Hepatocyte (in vitro differentiated cells): ENCODE results near the gene ZNF787.

Experiments used
- CTCF ChIP-seq: fragments of 200-600 bp; sonication (generic); IDR thresholded peaks from 2 replicates; pipeline ENCODE4 v1.5.1; 2016; ENCODE audit warnings: antibody characterized with exemption, mild to moderate bottlenecking; ENCODE audit not compliant: poor library complexity
- EZH2 ChIP-seq: fragments of 200-600 bp; sonication (generic); IDR thresholded peaks from 2 replicates; pipeline ENCODE4 v1.6.1; 2016; ENCODE audit warnings: antibody characterized with exemption, mild to moderate bottlenecking, borderline replicate concordance
- EZH2phosphoT487 ChIP-seq: fragments of 200-600 bp; sonication (generic); IDR thresholded peaks from one replicate; pipeline ENCODE4 v1.6.1; 2018; ENCODE audit warnings: antibody characterized with exemption, mild to moderate bottlenecking, low read depth, moderate library complexity; ENCODE audit not compliant: unreplicated experiment, severe bottlenecking

GRCh38 chr19:56163097-56163496 lies 42.0 kb upstream of the ZNF787 start:
- no peak for TF ChIP-seq CTCF
- TF ChIP-seq EZH2phosphoT487: no peak
- no peak for TF ChIP-seq EZH2
